Measurements from ENCODE around the gene A4GALT. TPM values are rescaled to one million over a fixed set of nuclear protein-coding genes. Genes with fewer than 3 reads are reported as not detected.

Gene A4GALT
- total and polyA plus RNA-seq, 10 of the 15 experiments (the other 5 are each of a cell fraction or from before 2014, with no cell fraction given), result 0.04 to 3.9 (median 2.3) TPM; not detected in 1

- CTCF ChIA-PET, result no interaction called here
- no TSS peak for BruUV-seq (replicated peaks)
Observed at GRCh38 chr22:42679691-42680090, 41.0 kb downstream of the A4GALT start.

More at GRCh38 chr22:42679691-42680090, 41.0 kb downstream of the A4GALT start:
- FAIRE-seq, result no peak
- no peak overlapping the region for H3K27ac ChIP-seq (ENCODE audit: control insufficient read depth, insufficient read depth)
- H3K4me1 ChIP-seq (ENCODE audit: control insufficient read depth, insufficient read depth, low read length), result no peaks in the 10 kb centered on the region
- SMC1A ChIA-PET (ENCODE audit: uncharacterized antibody, unreplicated experiment), result no interaction called here
- H3K79me2 ChIP-seq (ENCODE audit: control insufficient read depth, insufficient read depth, low read length), result no peaks in the 10 kb centered on the region
- no peaks in the 10 kb centered on the region for H4K20me1 ChIP-seq (ENCODE audit: control insufficient read depth, insufficient read depth)
- no peak overlapping the region for H3K9ac ChIP-seq (ENCODE audit: control insufficient read depth, insufficient read depth, low read length)
- peaks cover 18% of the 10 kb centered on the region; the same call in 2 of the 3 replicates for H3K9me3 ChIP-seq (replicated peaks; ENCODE audit: control insufficient read depth, insufficient read depth, low read length)
- in situ Hi-C loops (cut with MboI) (no loop called here), intact Hi-C loops (cut with micrococcal nuclease; ENCODE audit: unreplicated experiment) (no loop called here)
- no peaks in the 10 kb centered on the region for H3K27me3 ChIP-seq (replicated peaks in 1 of 2; ENCODE audit: control insufficient read depth in 2 of 2, insufficient read depth in 2 of 2, low read length in 1 of 2)
- ATAC-seq, result no peak
- RAD21 ChIA-PET (ENCODE audit: unreplicated experiment), result no interaction called here
- DNase-seq (ENCODE audit: low read depth, low spot score), result no peak
- no peak overlapping the region for H2AFZ ChIP-seq (ENCODE audit: control insufficient read depth, low read depth, low read length)
- no peak overlapping the region for H3K4me3 ChIP-seq
- H3K4me2 ChIP-seq (ENCODE audit: control insufficient read depth, insufficient read depth), result no peak overlapping the region
- POLR2A ChIA-PET, result no interaction called here
- TF ChIP-seq, protein P1, sequence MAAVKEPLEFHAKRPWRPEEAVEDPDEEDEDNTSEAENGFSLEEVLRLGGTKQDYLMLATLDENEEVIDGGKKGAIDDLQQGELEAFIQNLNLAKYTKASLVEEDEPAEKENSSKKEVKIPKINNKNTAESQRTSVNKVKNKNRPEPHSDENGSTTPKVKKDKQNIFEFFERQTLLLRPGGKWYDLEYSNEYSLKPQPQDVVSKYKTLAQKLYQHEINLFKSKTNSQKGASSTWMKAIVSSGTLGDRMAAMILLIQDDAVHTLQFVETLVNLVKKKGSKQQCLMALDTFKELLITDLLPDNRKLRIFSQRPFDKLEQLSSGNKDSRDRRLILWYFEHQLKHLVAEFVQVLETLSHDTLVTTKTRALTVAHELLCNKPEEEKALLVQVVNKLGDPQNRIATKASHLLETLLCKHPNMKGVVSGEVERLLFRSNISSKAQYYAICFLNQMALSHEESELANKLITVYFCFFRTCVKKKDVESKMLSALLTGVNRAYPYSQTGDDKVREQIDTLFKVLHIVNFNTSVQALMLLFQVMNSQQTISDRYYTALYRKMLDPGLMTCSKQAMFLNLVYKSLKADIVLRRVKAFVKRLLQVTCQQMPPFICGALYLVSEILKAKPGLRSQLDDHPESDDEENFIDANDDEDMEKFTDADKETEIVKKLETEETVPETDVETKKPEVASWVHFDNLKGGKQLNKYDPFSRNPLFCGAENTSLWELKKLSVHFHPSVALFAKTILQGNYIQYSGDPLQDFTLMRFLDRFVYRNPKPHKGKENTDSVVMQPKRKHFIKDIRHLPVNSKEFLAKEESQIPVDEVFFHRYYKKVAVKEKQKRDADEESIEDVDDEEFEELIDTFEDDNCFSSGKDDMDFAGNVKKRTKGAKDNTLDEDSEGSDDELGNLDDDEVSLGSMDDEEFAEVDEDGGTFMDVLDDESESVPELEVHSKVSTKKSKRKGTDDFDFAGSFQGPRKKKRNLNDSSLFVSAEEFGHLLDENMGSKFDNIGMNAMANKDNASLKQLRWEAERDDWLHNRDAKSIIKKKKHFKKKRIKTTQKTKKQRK (IDR thresholded peaks at IDR 0.05; ENCODE audit: low read depth, low read length), result no peak
- TF ChIP-seq GATAD2B (conservative IDR thresholded peaks at IDR 0.05; ENCODE audit: low read depth) (no peak), NFIC (IDR thresholded peaks at IDR 0.05; ENCODE audit: low read depth, low read length) (no peak), KLF5 (IDR thresholded peaks at IDR 0.05; ENCODE audit: partially characterized antibody) (no peak), MLLT1 (IDR thresholded peaks at IDR 0.05) (no peak), RFX5 (IDR thresholded peaks at IDR 0.05; ENCODE audit: low read depth, low read length) (no peak), KDM1A (IDR thresholded peaks at IDR 0.05; ENCODE audit: borderline replicate concordance) (no peak), RCOR1 (conservative IDR thresholded peaks at IDR 0.05; ENCODE audit: low read depth, low read length) (no peak), EP300 (IDR thresholded peaks at IDR 0.05; ENCODE audit: borderline replicate concordance in 1 of 2, control insufficient read depth in 1 of 2, low read depth in 2 of 2, low read length in 2 of 2) (no peak), BMI1 (IDR thresholded peaks at IDR 0.05; ENCODE audit: borderline replicate concordance) (no peak), FOS (IDR thresholded peaks at IDR 0.05; ENCODE audit: borderline replicate concordance, extremely low read depth, insufficient read length) (no peak)
- TF ChIP-seq, protein P2, sequence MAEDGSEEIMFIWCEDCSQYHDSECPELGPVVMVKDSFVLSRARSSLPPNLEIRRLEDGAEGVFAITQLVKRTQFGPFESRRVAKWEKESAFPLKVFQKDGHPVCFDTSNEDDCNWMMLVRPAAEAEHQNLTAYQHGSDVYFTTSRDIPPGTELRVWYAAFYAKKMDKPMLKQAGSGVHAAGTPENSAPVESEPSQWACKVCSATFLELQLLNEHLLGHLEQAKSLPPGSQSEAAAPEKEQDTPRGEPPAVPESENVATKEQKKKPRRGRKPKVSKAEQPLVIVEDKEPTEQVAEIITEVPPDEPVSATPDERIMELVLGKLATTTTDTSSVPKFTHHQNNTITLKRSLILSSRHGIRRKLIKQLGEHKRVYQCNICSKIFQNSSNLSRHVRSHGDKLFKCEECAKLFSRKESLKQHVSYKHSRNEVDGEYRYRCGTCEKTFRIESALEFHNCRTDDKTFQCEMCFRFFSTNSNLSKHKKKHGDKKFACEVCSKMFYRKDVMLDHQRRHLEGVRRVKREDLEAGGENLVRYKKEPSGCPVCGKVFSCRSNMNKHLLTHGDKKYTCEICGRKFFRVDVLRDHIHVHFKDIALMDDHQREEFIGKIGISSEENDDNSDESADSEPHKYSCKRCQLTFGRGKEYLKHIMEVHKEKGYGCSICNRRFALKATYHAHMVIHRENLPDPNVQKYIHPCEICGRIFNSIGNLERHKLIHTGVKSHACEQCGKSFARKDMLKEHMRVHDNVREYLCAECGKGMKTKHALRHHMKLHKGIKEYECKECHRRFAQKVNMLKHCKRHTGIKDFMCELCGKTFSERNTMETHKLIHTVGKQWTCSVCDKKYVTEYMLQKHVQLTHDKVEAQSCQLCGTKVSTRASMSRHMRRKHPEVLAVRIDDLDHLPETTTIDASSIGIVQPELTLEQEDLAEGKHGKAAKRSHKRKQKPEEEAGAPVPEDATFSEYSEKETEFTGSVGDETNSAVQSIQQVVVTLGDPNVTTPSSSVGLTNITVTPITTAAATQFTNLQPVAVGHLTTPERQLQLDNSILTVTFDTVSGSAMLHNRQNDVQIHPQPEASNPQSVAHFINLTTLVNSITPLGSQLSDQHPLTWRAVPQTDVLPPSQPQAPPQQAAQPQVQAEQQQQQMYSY (CRISPR knock-in tag; IDR thresholded peaks at IDR 0.05), result no peak
- H3K36me3 ChIP-seq (ENCODE audit: control insufficient read depth in 2 of 2, insufficient read depth in 2 of 2, low read length in 1 of 2), result no peaks in the 10 kb centered on the region
- WGBS (ENCODE audit: insufficient coverage, insufficient replicate concordance, low lambda C conversion rate, missing lambda C conversion rate), result 82% methylated on average over 4 of the region's 4 CpGs
